Spinal cord (tissue), 10 donors: Measurements from ENCODE around the gene EDNRB. TPM values are rescaled to one million over a fixed set of nuclear protein-coding genes. Genes with fewer than 3 reads are reported as not detected.

Experiments
- DNase-seq, 6 donors: peaks; one replicate each; pipeline versions ENCODE4 v3.0.0 to v3.0.0-alpha.2; 2013 to 2015; ENCODE audit warnings: low spot score in 6 of 6, low read depth in 4 of 6
- H3K27ac ChIP-seq: one replicate; pipeline ENCODE4 v1.5.1; 2013; ENCODE audit warnings: low read depth, low read length, control low read depth
- H3K27me3 ChIP-seq: one replicate; pipeline ENCODE4 v1.6.1; 2013; ENCODE audit warnings: low read length; ENCODE audit not compliant: control insufficient read depth, insufficient read depth
- H3K36me3 ChIP-seq: one replicate; pipeline ENCODE4 v1.6.1; 2013; ENCODE audit warnings: low read length; ENCODE audit not compliant: control insufficient read depth, insufficient read depth
- H3K4me1 ChIP-seq: one replicate; pipeline ENCODE4 v1.6.1; 2013; ENCODE audit warnings: low read length; ENCODE audit not compliant: control insufficient read depth, insufficient read depth
- H3K4me3 ChIP-seq: one replicate; pipeline ENCODE4 v1.5.1; 2013; ENCODE audit warnings: low read depth, low read length, control low read depth
- H3K9me3 ChIP-seq: one replicate; pipeline ENCODE4 v1.6.1; 2013; ENCODE audit warnings: low read length; ENCODE audit not compliant: control insufficient read depth, insufficient read depth
- WGBS: methylation state at CpG from one replicate; pipeline ENCODE4 v1.1.5; 2013; ENCODE audit warnings: missing lambda C conversion rate; ENCODE audit not compliant: insufficient coverage; 5-methylcytosine and 5-hydroxymethylcytosine counted together
- polyA plus RNA-seq, 2 donors: library from polyadenylated mRNA; unstranded; fragments of 120-200 nt; gene quantifications; one replicate each; pipeline ENCODE4 v1.2.1, GENCODE V29; 2013; ENCODE audit not compliant: insufficient read length in 2 of 2
- total RNA-seq, 2 donors: library from RNA; depleted of rRNA in 1 of 2; stranded (reverse); fragments of 120-200 nt in 1 of 2; fragments of >200 nt in 1 of 2; gene quantifications; one replicate each; pipeline versions ENCODE4 v1.2.3 to v1.2.4, GENCODE V29; 2013 to 2014
- donor health status: healthy.

Gene EDNRB
- total and polyA plus RNA-seq, 4 donors: 154 to 324 (median 236) TPM

DNA sequence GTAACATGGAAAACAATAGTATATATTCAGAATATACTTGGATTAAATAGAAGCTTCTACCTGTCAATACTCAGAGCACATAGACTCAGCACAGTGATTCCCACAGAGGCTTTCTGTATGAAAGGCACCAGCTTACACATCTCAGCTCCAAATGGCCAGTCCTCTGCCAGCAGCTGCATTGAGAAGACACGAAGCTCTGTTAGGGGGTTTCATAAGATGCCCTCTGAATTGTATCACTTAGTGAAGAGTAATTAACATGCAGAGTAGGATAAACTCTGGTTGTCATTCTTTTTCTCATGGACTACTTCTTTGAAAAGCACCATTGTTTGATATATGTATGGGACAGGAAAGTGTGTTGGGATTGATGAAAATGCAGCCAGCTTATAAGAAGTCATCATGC lies 15.2 kb downstream of the EDNRB start:
- no peaks in the 10 kb centered on the region for H3K36me3 ChIP-seq
- H3K4me3 ChIP-seq: peak overlapping the region; percentile 26
- H3K27me3 ChIP-seq: no peaks in the 10 kb centered on the region
- no CpG with 5 or more reads among the region's 1 CpG for WGBS
- H3K9me3 ChIP-seq: no peaks in the 10 kb centered on the region
- peak in 2 of 6 donors; percentile 56 to 70 for DNase-seq
- H3K27ac ChIP-seq: peak overlapping the region; percentile 37
- H3K4me1 ChIP-seq: no peaks in the 10 kb centered on the region

DNA sequence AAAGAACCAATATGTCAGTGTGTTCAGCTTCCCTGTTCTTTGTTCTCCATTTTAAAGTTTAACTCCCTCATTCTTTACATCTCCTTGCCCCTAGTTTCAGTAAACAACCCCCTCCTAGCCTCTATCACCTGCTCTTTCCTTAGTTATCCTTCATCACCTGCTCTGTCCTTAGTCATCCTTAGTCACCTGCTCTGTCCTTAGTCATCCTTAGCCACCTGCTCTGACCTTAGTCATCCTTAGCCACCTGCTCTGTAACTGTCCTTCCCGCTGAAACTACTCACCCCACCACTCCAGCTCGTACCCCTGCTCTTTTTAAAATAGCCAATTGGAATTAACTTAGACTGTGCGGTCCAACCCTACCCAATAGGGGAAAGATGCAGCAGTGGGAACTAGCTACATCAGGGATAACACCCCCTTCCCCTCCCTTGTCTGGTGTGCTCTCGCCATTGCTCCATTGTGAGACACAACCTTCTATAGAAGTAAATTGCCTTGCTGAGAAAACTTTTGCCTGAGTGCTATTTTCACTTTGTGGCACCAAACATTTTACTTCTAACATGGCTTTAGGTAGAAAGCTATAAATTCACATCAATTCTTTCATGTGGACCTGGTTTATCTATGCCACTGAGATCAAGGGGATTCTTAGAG lies 16.2 kb downstream of the EDNRB start:
- Histone ChIP-seq H3K36me3 (no peaks in the 10 kb centered on the region), H3K4me1 (no peaks in the 10 kb centered on the region)
- 89% methylated on average over 1 of the region's 4 CpGs for WGBS

DNA sequence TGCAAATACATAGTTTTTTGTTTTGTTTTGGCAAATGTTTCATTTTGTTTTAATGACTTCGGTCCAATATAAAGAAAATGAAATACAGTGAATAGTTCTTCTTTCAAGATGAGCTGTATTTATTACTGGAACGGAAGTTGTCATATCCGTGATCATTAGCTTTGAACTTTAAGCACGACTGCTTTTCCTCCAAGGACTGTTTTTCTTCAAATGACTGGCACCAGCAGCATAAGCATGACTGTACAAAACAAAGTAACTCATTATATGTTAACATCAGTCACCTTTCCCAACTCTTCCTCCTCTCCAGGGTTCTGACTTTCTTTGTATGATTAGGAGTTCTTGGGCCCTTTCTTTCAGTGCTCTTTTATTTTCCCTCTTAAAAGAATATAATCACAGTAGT lies 20.5 kb downstream of the EDNRB start:
- no peak for DNase-seq
- 60% methylated on average over 1 of the region's 4 CpGs for WGBS

More for the DNA sequence above, 16.2 kb downstream of the EDNRB start:
- H3K4me3 ChIP-seq: peak overlapping the region; percentile 26
- no peaks in the 10 kb centered on the region for H3K9me3 ChIP-seq
- H3K27ac ChIP-seq: peak overlapping the region; percentile 19
- H3K27me3 ChIP-seq: no peaks in the 10 kb centered on the region
- no peak for DNase-seq

DNA sequence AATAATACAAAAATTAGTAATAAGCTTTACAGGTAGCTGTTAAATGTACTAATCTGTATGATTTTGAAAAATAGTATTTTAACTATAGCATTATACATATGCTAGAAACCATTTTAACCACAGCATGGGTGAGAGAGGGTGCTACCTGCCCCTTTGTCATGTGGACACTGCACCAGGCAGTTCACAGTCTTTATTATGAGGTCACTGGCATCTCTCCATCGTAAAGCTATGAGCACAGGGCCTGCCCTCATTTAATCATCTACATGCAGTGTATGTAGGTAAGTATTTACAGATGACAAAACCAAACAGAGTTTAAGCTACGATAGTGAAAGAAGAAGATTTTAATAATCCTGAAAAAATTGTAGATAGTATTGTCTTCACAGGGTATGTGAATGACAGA lies 21.7 kb downstream of the EDNRB start:
- no peaks in the 10 kb centered on the region for H3K9me3 ChIP-seq
- H3K27me3 ChIP-seq: no peaks in the 10 kb centered on the region
- H3K4me1 ChIP-seq: no peaks in the 10 kb centered on the region
- no peak overlapping the region for H3K4me3 ChIP-seq
- no peaks in the 10 kb centered on the region for H3K36me3 ChIP-seq
- DNase-seq: no peak
- WGBS: no CpG with 5 or more reads among the region's 2 CpGs
- peak overlapping the region; percentile 17 for H3K27ac ChIP-seq

More for the DNA sequence above, 20.5 kb downstream of the EDNRB start:
- no peaks in the 10 kb centered on the region for H3K36me3 ChIP-seq
- peak overlapping the region; percentile 42 for H3K27ac ChIP-seq
- H3K4me3 ChIP-seq: no peak overlapping the region
- no peaks in the 10 kb centered on the region for H3K9me3 ChIP-seq
- H3K27me3 ChIP-seq: no peaks in the 10 kb centered on the region
- no peaks in the 10 kb centered on the region for H3K4me1 ChIP-seq

DNA sequence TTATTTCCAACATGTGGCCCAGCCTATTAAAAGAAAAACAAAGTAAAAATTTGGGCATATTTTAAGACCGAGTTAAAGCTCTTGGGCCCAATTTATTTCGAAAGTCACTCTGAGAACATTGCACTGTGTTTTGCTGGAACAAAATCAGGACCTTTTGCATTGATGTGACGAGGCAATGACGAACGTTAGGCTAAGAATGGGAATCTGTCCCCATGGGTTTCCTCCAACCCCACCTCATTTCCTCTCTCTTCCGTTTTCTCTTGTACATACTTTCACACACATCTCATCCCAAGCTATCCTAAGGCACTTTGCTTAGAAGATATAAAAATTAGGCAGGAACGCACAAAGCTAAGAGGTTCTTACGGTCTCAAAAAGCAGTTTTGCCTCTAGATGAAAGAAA lies 22.1 kb downstream of the EDNRB start:
- H3K36me3 ChIP-seq: no peaks in the 10 kb centered on the region
- 25% methylated on average over 4 of the region's 8 CpGs for WGBS
- no peak for DNase-seq
- H3K27me3 ChIP-seq: no peaks in the 10 kb centered on the region
- H3K27ac ChIP-seq: peak overlapping the region; percentile 17
- no peaks in the 10 kb centered on the region for H3K4me1 ChIP-seq
- no peaks in the 10 kb centered on the region for H3K9me3 ChIP-seq
- no peak overlapping the region for H3K4me3 ChIP-seq

DNA sequence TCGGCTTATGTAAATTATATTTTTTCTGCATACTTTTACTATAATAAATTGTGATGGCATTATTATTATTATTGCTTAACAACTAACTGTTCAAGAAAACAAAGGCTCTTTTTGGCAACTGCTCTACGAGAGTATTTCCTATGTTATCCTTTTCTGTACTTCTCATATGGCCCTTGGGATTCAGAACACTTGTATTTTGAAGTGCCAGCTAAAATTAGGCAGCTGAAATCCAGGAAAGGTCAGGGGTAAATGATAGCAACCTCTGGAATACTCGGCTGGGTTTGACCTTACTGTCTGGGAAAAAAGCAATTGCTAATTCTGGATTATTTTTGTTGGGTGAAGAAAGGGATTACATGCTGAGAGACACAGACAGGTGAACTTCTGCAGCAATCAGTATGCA lies 23.9 kb downstream of the EDNRB start:
- DNase-seq: no peak
- Histone ChIP-seq H3K36me3 (no peaks in the 10 kb centered on the region), H3K4me1 (no peaks in the 10 kb centered on the region), H3K9me3 (no peaks in the 10 kb centered on the region), H3K27me3 (no peaks in the 10 kb centered on the region), H3K27ac (no peak overlapping the region), H3K4me3 (no peak overlapping the region)
- no CpG with 5 or more reads among the region's 3 CpGs for WGBS

DNA sequence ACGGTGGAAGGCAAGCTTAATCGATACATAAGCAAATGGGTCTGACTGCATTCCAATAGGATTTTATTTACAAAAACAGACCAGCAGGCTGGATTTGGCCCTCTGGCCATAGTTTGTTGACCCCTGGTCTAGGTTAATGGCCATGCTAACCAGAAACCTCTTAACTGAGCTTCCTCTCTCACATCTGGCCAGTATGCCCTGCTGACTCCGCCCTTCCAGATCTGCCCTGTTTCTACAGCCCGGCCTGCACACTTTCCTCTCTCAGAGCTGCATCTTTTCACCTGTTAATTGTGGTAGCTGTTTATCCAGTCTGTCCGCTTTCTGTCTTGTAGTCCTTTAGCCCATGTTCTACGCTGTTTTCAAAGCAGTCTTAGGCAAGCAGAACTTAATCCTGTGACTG lies 25.6 kb downstream of the EDNRB start:
- Histone ChIP-seq H3K4me3 (no peak overlapping the region), H3K27ac (no peak overlapping the region), H3K27me3 (no peaks in the 10 kb centered on the region), H3K9me3 (no peaks in the 10 kb centered on the region), H3K36me3 (no peaks in the 10 kb centered on the region), H3K4me1 (no peaks in the 10 kb centered on the region)
- no peak for DNase-seq
- 91% methylated on average over 4 of the region's 6 CpGs for WGBS

DNA sequence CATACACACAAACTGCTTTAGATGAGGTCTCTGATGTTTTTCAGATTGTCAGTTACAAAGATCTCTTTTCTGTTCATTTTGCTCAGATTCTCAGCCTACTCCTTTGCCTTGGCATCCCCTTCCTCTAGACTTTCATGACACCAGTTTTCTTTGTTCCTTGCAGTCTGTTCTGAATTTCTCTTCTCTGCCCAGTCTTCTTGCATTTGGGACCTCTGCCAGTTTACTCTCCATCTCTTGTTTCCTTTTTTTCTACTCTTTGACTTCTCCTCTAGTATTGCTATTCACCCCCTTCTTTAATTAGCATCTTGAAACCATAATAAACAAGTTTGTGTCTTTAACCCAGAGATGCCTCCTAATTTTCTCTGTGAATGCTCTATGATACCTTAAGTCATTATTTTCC lies 26.1 kb downstream of the EDNRB start:
- Histone ChIP-seq H3K27me3 (no peaks in the 10 kb centered on the region), H3K27ac (no peak overlapping the region), H3K9me3 (no peaks in the 10 kb centered on the region), H3K4me1 (no peaks in the 10 kb centered on the region), H3K36me3 (no peaks in the 10 kb centered on the region), H3K4me3 (no peak overlapping the region)
- peak in 3 of 6 donors; percentile 43 to 67 (median 66) for DNase-seq

DNA sequence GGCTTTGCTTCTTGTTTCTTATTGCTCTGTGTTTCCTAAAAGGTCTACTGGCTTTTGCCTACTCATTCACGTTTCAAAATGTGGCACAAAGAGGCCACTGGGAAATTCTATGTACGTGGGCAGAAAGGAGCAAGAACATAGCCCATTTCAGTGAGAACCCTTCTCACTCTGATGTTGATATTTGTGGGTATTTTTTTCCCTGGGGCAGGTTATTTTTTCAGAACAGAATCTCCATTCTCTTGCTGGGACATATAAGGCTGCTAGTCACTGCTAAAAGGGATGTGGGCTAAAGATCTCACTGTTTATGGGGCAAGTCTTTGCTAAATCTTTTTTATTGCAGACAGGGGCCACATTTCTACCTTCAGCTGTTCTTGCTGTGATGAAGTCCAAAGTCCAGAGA lies 27.1 kb downstream of the EDNRB start:
- no peak for DNase-seq
- Histone ChIP-seq H3K9me3 (no peaks in the 10 kb centered on the region), H3K27me3 (no peaks in the 10 kb centered on the region), H3K4me1 (no peaks in the 10 kb centered on the region), H3K36me3 (no peaks in the 10 kb centered on the region), H3K27ac (peak overlapping the region; percentile 7), H3K4me3 (no peak overlapping the region)
- 82% methylated on average over 2 of the region's 2 CpGs for WGBS

DNA sequence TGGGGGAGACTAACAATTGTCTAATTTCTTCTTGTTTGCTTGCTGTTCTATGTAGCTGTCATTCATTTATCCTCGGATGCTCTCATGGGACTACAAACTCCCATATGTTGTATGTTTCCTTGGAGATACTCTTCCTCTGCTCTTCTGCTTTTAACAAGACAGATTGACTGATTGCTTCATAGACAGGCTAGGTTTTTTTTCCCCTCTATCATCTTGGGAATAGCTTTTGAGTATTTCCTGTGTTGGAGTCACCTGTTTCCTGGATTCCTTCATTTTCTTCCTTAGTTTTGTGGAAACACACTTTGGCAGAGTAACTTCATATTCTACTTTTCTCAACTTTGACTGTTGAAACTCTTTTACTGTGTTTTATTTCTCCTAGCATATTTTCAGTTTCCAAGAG lies 27.6 kb downstream of the EDNRB start:
- Histone ChIP-seq H3K27ac (no peak overlapping the region), H3K9me3 (no peaks in the 10 kb centered on the region), H3K4me3 (no peak overlapping the region), H3K27me3 (no peaks in the 10 kb centered on the region), H3K4me1 (no peaks in the 10 kb centered on the region), H3K36me3 (no peaks in the 10 kb centered on the region)
- DNase-seq: no peak
- no CpG with 5 or more reads among the region's 1 CpG for WGBS
